Fibroblast of pulmonary artery (primary cell): Measurements from ENCODE around the gene CTIF.

Source experiments
- DNase-seq: peaks from one replicate; pipeline ENCODE4 v3.0.0-alpha.2; 2010; ENCODE audit warnings: low read depth
- H3K4me3 ChIP-seq: replicated peaks from 2 replicates; pipeline ENCODE4 v1.5.1; 2011; ENCODE audit warnings: low read depth, mild to moderate bottlenecking, control low read depth, low read length, moderate library complexity
- TF ChIP-seq, protein P1 (sequence below): IDR thresholded peaks from 2 replicates; pipeline ENCODE4 v1.5.1; 2011; ENCODE audit warnings: mild to moderate bottlenecking, control low read depth, low read length, inconsistent platforms; ENCODE audit errors: missing control alignments

The CTIF gene

DNA sequence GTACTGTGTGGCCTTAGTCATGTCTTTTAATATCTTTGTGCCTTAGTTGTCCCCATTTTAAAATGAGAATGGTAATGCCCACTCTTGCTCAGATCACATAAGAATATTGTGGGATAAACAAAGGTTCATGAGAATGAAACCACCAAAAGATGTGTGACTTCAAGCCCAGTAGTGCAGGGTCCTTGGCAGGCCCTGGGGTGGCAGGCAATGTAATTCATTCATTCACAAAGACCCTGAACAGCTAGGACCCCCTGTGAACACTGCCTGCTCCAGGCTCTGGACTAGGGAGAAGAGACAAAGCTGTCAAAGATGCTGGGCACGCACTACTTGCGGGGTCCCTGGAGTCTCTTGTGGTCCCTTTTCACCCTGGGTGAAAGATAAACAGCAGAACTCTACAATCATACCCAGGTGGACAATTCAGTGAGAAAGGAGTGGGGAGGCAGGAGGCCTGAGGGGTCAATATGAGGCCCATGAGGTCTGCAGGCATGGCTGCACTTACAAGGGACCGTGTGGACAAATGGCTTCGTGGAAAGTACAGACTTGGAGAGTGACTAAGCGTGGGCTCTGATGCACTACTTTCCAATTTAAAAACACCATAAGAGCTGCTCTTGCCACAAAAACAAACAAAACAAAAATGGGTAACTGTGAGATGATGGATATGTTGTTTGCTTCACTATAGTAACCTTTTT is 275.8 kb downstream of the CTIF start:
- TF ChIP-seq, protein P1, sequence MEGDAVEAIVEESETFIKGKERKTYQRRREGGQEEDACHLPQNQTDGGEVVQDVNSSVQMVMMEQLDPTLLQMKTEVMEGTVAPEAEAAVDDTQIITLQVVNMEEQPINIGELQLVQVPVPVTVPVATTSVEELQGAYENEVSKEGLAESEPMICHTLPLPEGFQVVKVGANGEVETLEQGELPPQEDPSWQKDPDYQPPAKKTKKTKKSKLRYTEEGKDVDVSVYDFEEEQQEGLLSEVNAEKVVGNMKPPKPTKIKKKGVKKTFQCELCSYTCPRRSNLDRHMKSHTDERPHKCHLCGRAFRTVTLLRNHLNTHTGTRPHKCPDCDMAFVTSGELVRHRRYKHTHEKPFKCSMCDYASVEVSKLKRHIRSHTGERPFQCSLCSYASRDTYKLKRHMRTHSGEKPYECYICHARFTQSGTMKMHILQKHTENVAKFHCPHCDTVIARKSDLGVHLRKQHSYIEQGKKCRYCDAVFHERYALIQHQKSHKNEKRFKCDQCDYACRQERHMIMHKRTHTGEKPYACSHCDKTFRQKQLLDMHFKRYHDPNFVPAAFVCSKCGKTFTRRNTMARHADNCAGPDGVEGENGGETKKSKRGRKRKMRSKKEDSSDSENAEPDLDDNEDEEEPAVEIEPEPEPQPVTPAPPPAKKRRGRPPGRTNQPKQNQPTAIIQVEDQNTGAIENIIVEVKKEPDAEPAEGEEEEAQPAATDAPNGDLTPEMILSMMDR = no peak
- DNase-seq = no peak
- H3K4me3 ChIP-seq = no peak overlapping the region

DNA sequence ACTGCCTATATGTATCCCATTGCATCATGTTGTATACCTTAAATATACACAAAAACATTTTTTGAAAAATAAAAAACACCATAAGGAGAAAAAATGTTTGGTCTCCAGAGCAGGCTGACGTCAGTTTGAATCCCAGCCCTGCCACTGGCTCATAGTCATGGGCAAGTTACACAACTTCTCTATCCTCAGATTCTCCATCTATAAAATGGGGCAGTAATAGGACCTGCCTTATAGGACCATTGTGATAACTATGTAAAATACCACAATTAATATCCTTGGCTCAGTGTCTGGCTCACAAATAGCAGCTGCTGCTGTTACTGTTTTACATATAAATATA is 276.3 kb downstream of the CTIF start:
- no peak overlapping the region for H3K4me3 ChIP-seq
- TF ChIP-seq, protein P1 = no peak
- no peak for DNase-seq

DNA sequence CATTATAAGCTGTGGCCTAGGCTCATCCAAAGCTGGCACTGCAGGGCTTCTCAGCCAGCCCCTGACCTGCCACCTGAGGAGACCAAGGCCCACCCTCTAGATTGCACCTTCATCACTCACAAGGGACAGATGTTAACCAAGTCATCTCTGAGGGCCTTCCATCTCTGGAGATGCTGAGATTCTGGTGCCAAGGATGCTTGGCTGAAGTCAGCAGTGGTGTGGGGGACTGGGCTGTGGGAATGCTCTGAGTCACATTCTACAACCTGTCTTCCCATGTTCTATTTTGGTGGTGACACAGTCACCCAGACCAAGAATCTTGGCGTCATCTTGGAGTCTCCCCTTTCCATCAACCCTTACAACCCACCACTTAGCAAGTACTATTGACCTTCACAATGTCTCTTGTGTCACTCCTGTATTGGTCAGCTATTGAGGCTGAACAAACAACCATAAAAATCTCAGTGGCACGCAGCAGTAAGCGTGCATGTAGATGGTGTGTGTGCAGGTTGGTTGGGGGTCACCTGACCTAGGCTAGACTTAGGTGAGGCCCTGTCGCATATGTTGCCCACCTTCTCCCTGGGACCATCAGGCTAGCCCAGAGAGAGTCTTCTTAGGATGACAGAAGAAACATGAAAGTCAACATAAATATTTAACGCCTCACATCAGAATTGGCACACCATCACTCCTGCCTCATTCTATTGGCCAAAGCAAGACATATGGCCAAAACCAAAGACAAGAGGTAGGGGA is 276.9 kb downstream of the CTIF start:
- TF ChIP-seq, protein P1 = no peak
- no peak for DNase-seq
- no peak overlapping the region for H3K4me3 ChIP-seq

DNA sequence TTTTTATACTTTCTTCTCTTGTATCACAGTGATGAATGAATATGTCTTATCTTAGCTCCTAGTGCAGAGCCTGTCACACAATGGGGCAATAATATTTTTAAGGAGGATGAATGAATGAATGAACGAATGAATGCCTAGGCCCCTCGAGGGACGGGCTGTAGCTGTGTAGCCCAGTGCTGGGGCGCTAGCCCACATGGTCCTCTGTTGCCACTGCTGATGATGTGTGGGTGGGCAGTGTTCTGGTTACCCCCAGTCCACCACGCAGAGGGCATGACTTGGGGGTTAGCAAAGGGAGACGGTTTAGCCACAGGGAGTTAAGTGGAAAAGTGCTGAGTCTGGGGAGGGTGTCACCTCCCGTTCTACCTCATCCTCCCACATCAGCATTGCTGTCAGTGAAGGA is 277.7 kb downstream of the CTIF start:
- TF ChIP-seq, protein P1 = no peak
- H3K4me3 ChIP-seq = no peak overlapping the region
- no peak for DNase-seq

DNA sequence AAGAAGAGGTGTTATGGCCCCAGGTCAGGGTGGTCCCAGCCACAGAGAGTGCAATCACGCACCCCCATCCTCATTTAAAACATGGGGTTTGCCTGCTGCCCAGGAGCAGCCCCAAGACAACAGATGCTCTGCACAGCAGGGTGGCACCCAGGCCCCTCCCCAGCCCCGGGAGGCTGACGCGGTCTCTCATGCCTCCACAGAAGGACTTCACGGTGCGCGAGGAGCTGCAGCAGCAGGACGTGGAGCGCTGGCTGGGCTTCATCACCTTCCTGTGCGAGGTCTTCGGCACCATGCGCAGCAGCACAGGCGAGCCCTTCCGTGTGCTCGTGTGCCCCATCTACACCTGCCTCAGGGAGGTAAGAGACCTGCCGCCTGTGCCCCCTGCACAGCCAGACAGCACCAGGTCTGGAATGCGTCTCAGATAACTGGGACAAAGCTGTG is 278.2 kb downstream of the CTIF start:
- no peak for DNase-seq
- no peak overlapping the region for H3K4me3 ChIP-seq
- TF ChIP-seq, protein P1 = no peak

DNA sequence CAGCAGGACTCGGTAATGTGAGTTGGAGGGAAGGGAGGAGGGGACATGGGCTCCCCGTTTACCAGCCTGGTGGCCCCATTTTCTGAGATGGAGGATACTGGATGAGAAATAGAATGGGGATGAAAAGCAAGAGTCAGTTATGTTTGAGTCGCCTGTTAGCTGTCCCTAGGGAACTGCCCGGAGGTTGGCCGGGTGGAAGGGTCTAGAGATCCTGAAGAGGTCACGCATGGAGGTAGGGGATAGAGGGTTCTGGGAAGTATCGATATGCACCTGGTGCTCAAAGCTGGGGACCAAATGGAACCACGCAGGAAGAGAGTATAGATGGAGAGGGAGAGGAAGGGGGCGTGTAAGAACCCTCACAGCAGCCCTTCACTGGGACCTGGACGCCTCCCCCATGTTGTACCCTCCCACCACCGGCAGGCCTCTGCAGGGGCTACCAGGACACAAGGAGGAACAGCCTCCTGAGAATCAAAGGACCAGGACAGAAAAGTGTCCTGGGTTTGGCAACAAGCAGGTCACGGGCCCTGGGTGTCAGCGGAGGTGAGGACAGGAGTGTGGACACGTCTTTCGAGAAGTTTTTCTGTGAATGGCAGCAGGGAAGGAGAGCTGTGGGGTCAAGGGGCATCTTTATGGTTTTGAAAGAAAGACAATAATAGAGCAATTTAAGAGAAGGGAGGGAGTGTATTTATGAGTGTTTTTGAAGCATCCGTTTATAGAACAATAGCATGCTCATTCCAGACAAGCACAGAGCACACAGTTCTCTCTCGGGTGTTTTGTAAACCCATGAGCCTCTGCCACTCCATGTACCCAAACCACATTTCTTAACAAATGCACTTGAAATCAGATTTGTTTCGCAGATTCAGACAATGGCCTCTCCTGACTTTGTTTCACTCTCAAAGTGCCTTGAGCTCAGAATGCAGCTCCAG is 279.8 kb downstream of the CTIF start:
- TF ChIP-seq, protein P1 = no peak
- no peak for DNase-seq
- no peak overlapping the region for H3K4me3 ChIP-seq
